GM06990 (cell line): ENCODE measurements around the gene JAG2.

Source experiments
- DNase-seq: peaks from one replicate; pipeline ENCODE4 v3.0.0-alpha.2; 2011; ENCODE audit not compliant: insufficient read length; ENCODE audit errors: extremely low read depth
- H3K27me3 ChIP-seq: replicated peaks from 2 replicates; pipeline ENCODE4 v1.6.0; 2011; ENCODE audit warnings: low read length; ENCODE audit not compliant: control insufficient read depth, insufficient read depth
- H3K36me3 ChIP-seq: 2 replicates; pipeline ENCODE4 v1.5.1; 2011; ENCODE audit warnings: low read length; ENCODE audit not compliant: control insufficient read depth, insufficient read depth
- H3K4me3 ChIP-seq: replicated peaks from 2 replicates; pipeline ENCODE4 v1.5.1; 2011; ENCODE audit warnings: low read depth, mild to moderate bottlenecking, control low read depth, low read length
- CTCF ChIP-seq: IDR thresholded peaks from 2 replicates; pipeline ENCODE4 v1.5.1; 2011; ENCODE audit warnings: low read length, control low read depth, mild to moderate bottlenecking, inconsistent platforms; ENCODE audit not compliant: insufficient read depth, poor library complexity, severe bottlenecking

The JAG2 gene

GRCh38 chr14:105184461-105184860, 15.9 kb upstream of the JAG2 start:
- H3K27me3 ChIP-seq = peaks cover 3% of the 10 kb centered on the region; the same call in 1 of the 2 replicates
- no peaks in the 10 kb centered on the region for H3K36me3 ChIP-seq
- no peak overlapping the region for H3K4me3 ChIP-seq
- no peak for TF ChIP-seq CTCF
- no peak for DNase-seq

- H3K36me3 ChIP-seq = no peaks in the 10 kb centered on the region
- no peak overlapping the region for H3K4me3 ChIP-seq
- no peak for DNase-seq
- peaks cover 3% of the 10 kb centered on the region; the same call in 1 of the 2 replicates for H3K27me3 ChIP-seq
- TF ChIP-seq CTCF = no peak
Observed at GRCh38 chr14:105182296-105183020, 13.9 kb upstream of the JAG2 start.

GRCh38 chr14:105181549-105182295, 13.1 kb upstream of the JAG2 start:
- TF ChIP-seq CTCF = no peak
- peaks cover 3% of the 10 kb centered on the region; the same call in 1 of the 2 replicates for H3K27me3 ChIP-seq
- no peaks in the 10 kb centered on the region for H3K36me3 ChIP-seq
- H3K4me3 ChIP-seq = no peak overlapping the region; the same call in 1 of the 2 replicates
- DNase-seq = no peak

GRCh38 chr14:105180592-105181548, 12.3 kb upstream of the JAG2 start, which contains the start of gene NUDT14:
TSS of gene NUDT14 (minus strand) at chr14:105181312. CDS start at chr14:105181209, 103 bp downstream.
- H3K27me3 ChIP-seq = peaks cover 3% of the 10 kb centered on the region; the same call in 1 of the 2 replicates

More at GRCh38 chr14:105180592-105181548, 12.3 kb upstream of the JAG2 start, which contains the start of gene NUDT14:
- TF ChIP-seq CTCF = no peak
- Histone ChIP-seq H3K4me3 (peak within 1 kb of the TSS; percentile 59), H3K36me3 (no peaks in the 10 kb centered on the region)
- peak; percentile 70 for DNase-seq
